Measurements from ENCODE around the gene RBM44.

The RBM44 gene

GRCh38 chr2:237872178-237872887, 73.8 kb downstream of the RBM44 start:
- DNase-seq (ENCODE audit: low read depth in 2 of 2): no peak

GRCh38 chr2:237873421-237873831, 74.8 kb downstream of the RBM44 start:
- DNase-seq (ENCODE audit: low read depth in 2 of 2): no peak

- DNase-seq (ENCODE audit: low read depth in 2 of 2): no peak
These were observed 75.4 kb downstream of the RBM44 start for GRCh38 chr2:237873897-237874551.

GRCh38 chr2:237874585-237875161, 76.1 kb downstream of the RBM44 start:
- no peak for DNase-seq (ENCODE audit: low read depth in 2 of 2)

- DNase-seq (ENCODE audit: low read depth in 2 of 2): no peak
These were observed 76.9 kb downstream of the RBM44 start for GRCh38 chr2:237875256-237876060.

GRCh38 chr2:237876061-237876526, 77.5 kb downstream of the RBM44 start:
- DNase-seq (ENCODE audit: low read depth in 2 of 2): no peak

- DNase-seq (ENCODE audit: low read depth in 2 of 2): no peak
These were observed 78.0 kb downstream of the RBM44 start for GRCh38 chr2:237876532-237876931.

- no peak for DNase-seq (ENCODE audit: low read depth in 2 of 2)
These were observed 78.4 kb downstream of the RBM44 start for GRCh38 chr2:237876951-237877491.

GRCh38 chr2:237877576-237878307, 79.2 kb downstream of the RBM44 start:
- no peak for DNase-seq (ENCODE audit: low read depth in 2 of 2)

- DNase-seq (ENCODE audit: low read depth in 2 of 2): no peak
These were observed 79.9 kb downstream of the RBM44 start for GRCh38 chr2:237878321-237879057.

- no peak for DNase-seq (ENCODE audit: low read depth in 2 of 2)
These were observed 80.5 kb downstream of the RBM44 start for GRCh38 chr2:237879058-237879430.

- DNase-seq (ENCODE audit: low read depth in 2 of 2): no peak
These were observed 81.5 kb downstream of the RBM44 start for GRCh38 chr2:237879991-237880560.

GRCh38 chr2:237882510-237883481, 84.2 kb downstream of the RBM44 start:
- no peak for DNase-seq (ENCODE audit: low read depth in 2 of 2)

GRCh38 chr2:237883951-237884446, 85.4 kb downstream of the RBM44 start:
- DNase-seq (ENCODE audit: low read depth in 2 of 2): no peak

GRCh38 chr2:237884681-237885080, 86.1 kb downstream of the RBM44 start:
- no peak for DNase-seq (ENCODE audit: low read depth in 2 of 2)

GRCh38 chr2:237885111-237885930, 86.7 kb downstream of the RBM44 start:
- DNase-seq (ENCODE audit: low read depth in 2 of 2): no peak

- no peak for DNase-seq (ENCODE audit: low read depth in 2 of 2)
These were observed 87.5 kb downstream of the RBM44 start for GRCh38 chr2:237885931-237886684.
